ENCODE results near the gene ETFB. TPM values are rescaled to one million over a fixed set of nuclear protein-coding genes. Genes with fewer than 3 reads are reported as not detected.

Gene ETFB
- total RNA-seq, 1 donor from 2014 or later: 82.9 TPM

- DNase-seq (ENCODE audit: low read depth in 2 of 2): no peak
Observed at GRCh38 chr19:51372649-51373504, 6.7 kb upstream of the ETFB start, which contains the start of gene NKG7. Gene NKG7, minus strand, starts transcription at chr19:51372654. Its CDS starts 119 bp downstream, at chr19:51372535.

DNA sequence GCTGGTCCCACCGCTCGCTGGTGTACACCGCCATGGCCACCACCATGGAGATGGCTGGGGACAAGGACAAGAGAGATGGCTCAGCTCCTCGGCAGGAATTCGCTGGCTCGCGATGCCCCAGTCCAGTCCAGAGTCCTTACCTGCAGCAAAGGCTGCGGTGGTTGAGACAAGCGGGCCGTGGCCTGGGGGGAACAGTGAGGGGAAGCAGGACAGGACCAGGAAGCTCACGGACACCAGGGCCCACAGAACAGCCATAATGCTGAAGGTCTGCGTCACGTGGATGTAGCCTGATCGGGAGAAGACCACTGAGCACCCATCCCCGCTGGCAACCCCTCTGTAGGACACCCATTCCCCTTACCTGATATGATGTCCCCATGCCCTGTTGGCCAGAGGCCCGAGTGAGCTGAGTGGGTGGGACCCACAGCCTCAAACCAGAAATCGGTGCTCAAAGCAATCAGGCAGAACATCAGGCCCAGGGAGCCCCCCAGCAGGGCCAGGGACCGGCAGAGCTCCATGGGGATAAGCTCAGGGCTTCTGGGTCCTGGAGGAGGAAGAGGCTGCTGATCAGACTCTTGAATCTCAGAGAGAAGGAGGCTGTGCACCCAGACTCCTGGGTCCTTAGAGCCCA lies 5.9 kb upstream of the ETFB start:
- DNase-seq (ENCODE audit: low read depth in 2 of 2): no peak

GRCh38 chr19:51371186-51371690 lies 5.0 kb upstream of the ETFB start:
- DNase-seq (ENCODE audit: low read depth in 2 of 2): no peak

DNA sequence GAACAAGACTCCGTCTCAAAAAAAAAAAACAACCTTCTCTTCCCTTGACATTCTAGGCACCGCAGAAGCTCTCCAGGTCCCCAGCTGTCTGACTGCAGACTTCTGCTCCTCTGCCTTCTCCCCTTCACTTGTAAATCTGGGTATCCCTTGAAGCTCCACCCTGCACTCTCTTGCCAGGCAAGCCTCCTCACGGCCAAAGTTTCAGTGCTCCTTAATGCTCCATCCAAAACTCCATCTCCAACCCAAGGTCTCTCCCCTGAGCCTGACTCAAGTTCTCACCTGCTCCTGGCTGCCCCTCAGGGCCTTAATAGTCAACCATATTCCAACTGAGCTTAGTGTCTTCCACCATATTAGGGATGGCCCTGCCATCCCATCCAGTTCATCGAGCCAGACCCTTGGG lies 4.0 kb upstream of the ETFB start:
- DNase-seq (ENCODE audit: low read depth in 2 of 2): no peak

DNA sequence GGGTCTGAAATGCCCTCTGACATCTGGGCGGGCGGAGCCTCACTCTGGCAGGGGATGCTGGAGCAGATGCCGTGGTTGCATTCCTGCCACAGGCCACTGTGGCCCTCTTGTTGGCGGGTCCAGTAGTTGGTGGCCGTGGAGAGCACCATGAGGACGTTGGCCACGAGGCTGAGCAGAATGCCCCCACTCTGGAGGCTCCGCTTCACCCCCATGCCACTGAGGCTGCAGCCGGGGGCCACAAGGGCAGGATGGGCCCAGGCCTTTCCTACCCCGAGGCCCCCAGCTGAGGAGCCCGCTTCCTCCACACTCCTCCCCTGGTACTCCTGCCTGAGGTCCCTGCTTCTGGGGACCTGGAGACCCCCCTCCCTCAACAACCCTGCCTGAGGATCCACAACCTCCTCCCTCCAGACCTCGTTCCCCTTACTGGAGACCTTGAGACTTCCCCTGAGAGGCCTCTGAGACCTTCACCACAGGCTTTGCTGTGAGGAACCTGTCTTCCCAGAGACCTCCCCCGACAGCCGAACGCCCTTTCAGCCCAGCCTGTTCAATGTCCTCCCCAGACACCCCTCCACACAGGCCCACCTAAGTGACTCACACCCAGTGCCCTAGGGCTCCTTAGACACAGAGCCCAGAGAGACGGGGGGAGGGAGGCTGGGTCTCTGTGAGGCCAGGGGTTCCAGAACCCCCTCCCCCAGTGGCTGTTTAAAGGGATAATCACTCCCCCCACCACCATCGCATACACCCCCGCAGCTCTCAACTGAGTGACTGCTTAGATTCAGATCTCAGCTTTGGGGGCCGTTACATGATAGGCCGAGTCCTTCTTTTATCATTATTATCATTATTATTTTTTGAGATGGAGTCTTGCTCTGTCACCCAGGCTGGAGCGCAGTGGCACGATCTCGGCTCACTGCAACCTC lies 2.4 kb upstream of the ETFB start, which contains the start of gene CLDND2:
TSS of gene CLDND2 (minus strand) at position 638 of the 917 bp plus-strand sequence. CDS start at position 212, 426 bp downstream.
- no peak for DNase-seq (ENCODE audit: low read depth in 2 of 2)

- peak; percentile 97 to 98 for DNase-seq (ENCODE audit: low read depth in 2 of 2)
Observed at GRCh38 chr19:51367565-51368365, 1.6 kb upstream of the ETFB start.

GRCh38 chr19:51367255-51367564 lies 1.0 kb upstream of the ETFB start:
- no peak for DNase-seq (ENCODE audit: low read depth in 2 of 2)

DNA sequence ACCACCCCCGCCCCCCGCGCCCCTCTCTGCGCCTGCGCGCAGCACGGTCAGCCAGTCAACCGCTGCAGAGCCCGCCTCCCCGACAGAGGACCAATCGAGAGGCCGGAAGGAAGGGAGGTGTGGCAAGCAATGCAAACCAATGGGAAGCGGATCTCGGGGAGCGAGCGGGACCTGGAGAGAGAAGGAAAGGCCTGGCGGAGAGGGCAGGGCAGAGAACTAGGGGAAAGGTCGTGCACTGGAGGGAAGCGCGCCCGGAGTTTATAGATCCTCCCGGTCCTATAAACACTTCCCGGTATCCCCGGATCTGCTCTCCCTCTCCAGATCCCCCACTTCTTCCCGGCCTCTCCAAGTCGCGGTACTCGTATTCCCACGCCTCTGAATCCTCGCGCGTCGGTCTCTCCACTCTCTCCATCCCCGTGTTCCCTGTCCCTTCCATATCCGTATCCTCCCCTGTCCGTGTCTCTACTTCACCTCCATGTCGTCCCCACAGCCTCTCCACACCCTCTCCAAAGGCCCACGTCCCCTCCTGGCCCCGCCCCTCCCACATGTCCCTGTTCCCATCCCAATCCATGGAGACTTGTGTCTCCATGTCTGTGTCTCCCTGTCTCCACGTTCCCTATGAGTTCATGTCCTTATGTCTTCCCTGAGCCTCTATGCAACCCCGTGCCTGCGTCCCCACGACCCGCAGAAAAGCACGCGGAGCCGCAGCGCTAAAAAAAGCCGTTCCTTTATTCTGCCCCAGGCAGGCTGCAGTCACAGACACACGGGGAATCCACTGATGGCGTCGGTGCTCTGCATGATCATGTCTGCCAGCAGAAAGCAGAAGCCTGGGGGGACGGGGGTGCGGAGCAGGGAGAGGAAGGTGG lies 434 bp upstream of the ETFB start:
- DNase-seq (ENCODE audit: low read depth in 2 of 2): peak; percentile 98

GRCh38 chr19:51365211-51365964 lies 800 bp downstream of the ETFB start:
- peak; percentile 35 to 37 for DNase-seq (ENCODE audit: low read depth in 2 of 2)

- DNase-seq (ENCODE audit: low read depth in 2 of 2): peak; percentile 34 to 36
Observed at GRCh38 chr19:51364200-51365106, 1.7 kb downstream of the ETFB start.

DNA sequence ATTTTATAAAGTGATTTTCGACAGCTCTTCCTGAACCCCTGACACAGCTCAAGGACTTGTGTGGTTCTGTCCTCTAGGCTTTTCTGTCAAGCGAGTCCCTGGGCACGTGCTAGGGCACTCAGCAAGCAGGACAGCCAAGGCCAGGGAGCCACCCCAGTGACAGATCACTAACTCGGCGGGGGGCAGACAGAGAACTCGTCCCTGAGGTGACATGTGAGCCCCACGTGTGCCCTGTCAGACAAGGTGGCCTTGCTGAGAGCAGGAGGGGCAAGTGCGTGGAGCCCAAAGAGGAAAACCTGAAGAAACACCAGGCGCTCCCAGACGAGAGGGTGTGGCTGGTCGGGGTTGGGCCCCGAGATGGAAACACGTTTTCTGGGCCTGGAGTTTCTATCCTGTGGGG lies 4.9 kb downstream of the ETFB start:
- DNase-seq (ENCODE audit: low read depth in 2 of 2): no peak

DNA sequence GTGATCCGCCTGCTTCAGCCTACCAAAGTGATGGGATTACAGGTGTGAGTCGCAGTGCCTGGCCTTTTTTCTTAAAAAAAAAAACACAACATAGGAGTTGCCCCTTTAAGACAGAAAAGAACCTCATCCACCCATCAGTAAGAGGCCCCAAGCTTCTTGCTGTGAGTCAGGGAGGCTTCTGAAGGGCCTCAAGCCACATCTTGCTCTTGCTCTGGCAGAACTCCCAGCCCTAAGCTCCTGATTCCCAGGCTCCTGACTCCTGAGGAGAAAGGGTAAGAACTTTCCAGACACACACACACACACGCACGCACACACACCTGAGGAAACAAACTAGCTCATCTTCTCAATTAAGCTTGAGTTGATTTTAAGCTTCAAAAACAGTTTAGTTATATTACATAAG lies 6.9 kb downstream of the ETFB start:
- peak in 1 of 2 donors; percentile 22 for DNase-seq (ENCODE audit: low read depth in 2 of 2)

DNA sequence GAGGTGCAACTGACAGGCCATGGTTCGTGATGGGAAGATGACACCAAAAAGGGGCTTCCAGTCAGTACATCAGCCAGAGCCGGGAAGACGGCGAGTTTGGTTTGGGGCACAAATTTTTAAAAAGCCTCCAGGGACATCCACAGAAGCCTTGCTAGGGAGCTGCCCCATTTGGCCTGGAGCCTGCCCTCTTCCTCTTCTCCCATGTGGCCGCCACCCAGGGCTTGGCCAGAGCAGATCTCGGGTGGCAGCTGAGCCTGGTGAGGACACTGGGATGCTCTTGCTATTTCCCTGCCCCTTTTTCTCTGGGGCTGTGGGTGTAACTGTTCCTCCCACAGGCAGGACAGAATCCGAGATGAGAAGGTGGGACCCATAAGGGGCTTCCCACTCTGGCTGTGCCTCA lies 8.2 kb downstream of the ETFB start:
- DNase-seq (ENCODE audit: low read depth in 2 of 2): no peak

DNA sequence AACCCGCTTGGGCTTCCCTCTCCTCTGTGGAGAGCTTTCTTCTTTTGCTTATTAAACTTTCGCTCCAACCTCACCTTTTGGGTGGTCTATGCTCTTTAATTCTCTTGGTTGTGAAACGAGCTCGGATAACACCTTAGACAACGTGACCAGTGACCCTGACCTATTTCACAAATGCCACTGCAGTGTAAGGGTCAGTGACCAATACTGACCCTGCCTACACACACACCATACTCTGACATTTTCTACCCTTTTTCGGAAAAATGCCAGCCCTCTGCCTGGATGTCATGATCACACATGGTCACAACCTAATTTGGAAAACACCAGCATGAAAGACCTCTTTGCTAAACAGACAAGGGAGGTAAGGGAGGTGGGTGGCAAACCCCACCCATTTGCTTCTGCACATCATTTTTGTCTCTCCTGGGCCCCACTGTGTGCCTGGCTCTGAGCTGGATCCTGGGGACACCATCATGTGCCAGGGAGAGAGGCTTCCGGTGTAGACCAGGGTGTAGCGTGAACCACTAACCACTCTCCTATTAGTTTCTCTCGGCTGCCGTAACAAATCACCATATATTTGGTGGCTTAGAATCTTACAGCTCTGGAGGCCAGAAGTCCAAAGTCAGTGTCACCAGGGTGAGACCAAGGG lies 9.9 kb downstream of the ETFB start:
- DNase-seq (ENCODE audit: low read depth in 2 of 2): no peak

DNA sequence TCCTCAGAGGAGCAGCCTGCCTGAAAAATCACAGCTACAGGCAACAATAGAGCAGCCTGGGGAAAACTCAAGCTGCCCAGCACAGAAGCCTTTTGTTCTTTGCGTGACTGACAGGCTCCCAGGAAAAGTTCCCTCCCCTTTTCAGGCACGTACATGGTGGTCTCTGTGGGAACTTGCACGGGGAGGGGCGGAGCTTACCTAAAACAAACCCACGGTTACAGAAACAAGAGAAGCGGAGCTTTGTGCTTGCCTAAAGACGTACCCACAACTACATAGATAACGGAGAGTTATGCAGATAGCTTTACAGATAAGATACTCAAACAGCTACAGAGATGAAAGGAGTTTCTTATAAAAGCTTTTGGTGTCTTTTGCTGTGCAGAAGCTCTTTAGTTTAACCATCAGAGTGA lies 11.4 kb downstream of the ETFB start:
- DNase-seq (ENCODE audit: low read depth in 2 of 2): no peak

- no peak for DNase-seq (ENCODE audit: low read depth in 2 of 2)
Observed at GRCh38 chr19:51354103-51354741, 12.0 kb downstream of the ETFB start.

DNA sequence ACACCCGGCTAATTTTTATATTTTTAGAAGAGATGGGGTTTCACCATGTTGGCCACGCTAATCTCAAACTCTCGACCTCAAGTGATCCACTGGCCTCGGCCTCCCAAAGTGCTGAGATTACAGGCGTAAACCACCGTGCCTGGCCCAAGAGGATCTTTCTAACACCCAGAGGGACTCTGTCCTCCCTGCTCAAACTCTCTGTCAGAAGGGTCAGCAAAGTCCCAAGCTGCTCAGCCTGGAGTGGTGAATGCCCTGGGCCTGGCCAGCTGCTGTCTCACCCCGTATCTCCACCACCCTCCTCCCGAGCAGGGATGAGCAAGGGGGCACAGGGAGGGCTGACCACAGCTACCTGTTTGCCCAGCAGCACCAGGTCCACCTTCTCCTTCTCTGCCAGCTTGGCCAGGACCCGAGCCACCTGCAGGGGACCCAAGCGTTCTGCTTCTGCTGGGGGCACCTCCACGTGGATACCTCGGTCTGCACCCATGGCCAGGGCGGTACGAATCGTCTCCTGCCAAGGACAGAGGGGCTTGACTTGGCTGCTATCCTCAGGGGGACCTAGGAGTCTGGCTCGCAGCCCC lies 13.3 kb downstream of the ETFB start:
- no peak for DNase-seq (ENCODE audit: low read depth in 2 of 2)

Data from lung microvascular endothelial cell (primary cell).